B cell (primary cell): ENCODE results near the gene SH3RF1. TPM values are rescaled to one million over a fixed set of nuclear protein-coding genes. Genes with fewer than 3 reads are reported as not detected.

Source experiments
- ATAC-seq: fragments of 200-7000 bp; cut with Tn5 transposase; one replicate; pipeline ENCODE4 v1.10.0; 2021; ENCODE audit warnings: low read depth, mild to moderate bottlenecking, moderate number of reproducible peaks, moderate library complexity
- CTCF ChIA-PET: fragments of 350-600 bp; sonication (Branson Sonifier 250); formaldehyde crosslinking; loops from one replicate; lab custom pipeline; 2021; ENCODE audit warnings: antibody characterized with exemption, inconsistent platforms; lab: Charles Lee
- POLR2A ChIA-PET: fragments of 350-600 bp; sonication (Branson Sonifier 250); formaldehyde crosslinking; loops from one replicate; lab custom pipeline; 2021; ENCODE audit warnings: antibody characterized with exemption; lab: Charles Lee
- DNase-seq: peaks from one replicate; pipeline ENCODE4 v3.0.0; 2013
- H2AFZ ChIP-seq: 2 replicates; pipeline ENCODE4 v1.6.1; 2012; ENCODE audit warnings: mild to moderate bottlenecking, low read depth, low read length; ENCODE audit not compliant: insufficient read depth, poor library complexity, severe bottlenecking
- H3K27ac ChIP-seq, 2 donors: 1 replicate in 1 of 2; 2 replicates in 1 of 2; pipeline ENCODE4 v1.5.1; 2012 to 2013; ENCODE audit warnings: low read length in 2 of 2, mild to moderate bottlenecking in 2 of 2, moderate library complexity in 1 of 2
- H3K27me3 ChIP-seq, 4 experiments: fragments of 200-600 bp in 1 of 4; sonication (generic) in 1 of 4; replicated peaks in 1 of 4; 1 replicate in 2 of 4; 2 replicates in 2 of 4; pipeline versions ENCODE4 v1.6.1 to v1.7.0; 2013 to 2016; ENCODE audit warnings: low read length in 3 of 4, mild to moderate bottlenecking in 2 of 4, mixed read lengths in 1 of 4, moderate library complexity in 1 of 4; ENCODE audit not compliant: insufficient read depth in 4 of 4, control insufficient read depth in 3 of 4; ENCODE audit errors: control extremely low read depth in 1 of 4
- H3K36me3 ChIP-seq, 2 experiments: replicated peaks in 1 of 2; 1 replicate in 1 of 2; 2 replicates in 1 of 2; pipeline versions ENCODE4 v1.6.1 to v1.7.1; 2013; ENCODE audit warnings: low read length in 1 of 2; ENCODE audit not compliant: insufficient read depth in 2 of 2, control insufficient read depth in 1 of 2; ENCODE audit errors: control extremely low read depth in 1 of 2, extremely low read depth in 1 of 2
- H3K4me1 ChIP-seq, 2 donors: fragments of 200-600 bp in 1 of 2; sonication (generic) in 1 of 2; 1 replicate in 1 of 2; 2 replicates in 1 of 2; pipeline versions ENCODE4 v1.5.1 to v1.6.1; 2013 to 2017; ENCODE audit warnings: low read length in 2 of 2; ENCODE audit not compliant: control insufficient read depth in 2 of 2, insufficient read depth in 2 of 2
- H3K4me2 ChIP-seq: replicated peaks from 2 replicates; pipeline ENCODE3; 2012; ENCODE audit warnings: mild to moderate bottlenecking, low read depth, low read length; ENCODE audit not compliant: poor library complexity, severe bottlenecking
- H3K4me3 ChIP-seq, 5 experiments: fragments of 200-600 bp in 1 of 5; sonication (generic) in 1 of 5; 1 replicate in 3 of 5; 2 replicates in 2 of 5; pipeline versions ENCODE4 v1.5.1 to v1.7.0; 2011 to 2016; ENCODE audit warnings: low read length in 4 of 5, mild to moderate bottlenecking in 4 of 5, low read depth in 2 of 5, control low read depth in 1 of 5, moderate library complexity in 1 of 5; ENCODE audit not compliant: insufficient read depth in 1 of 5; ENCODE audit errors: control extremely low read depth in 1 of 5, extremely low read depth in 1 of 5
- H3K79me2 ChIP-seq: fragments of 200-600 bp; sonication (generic); one replicate; pipeline ENCODE4 v1.6.0; 2016; ENCODE audit warnings: low read length; ENCODE audit not compliant: control insufficient read depth, insufficient read depth
- H3K9ac ChIP-seq: fragments of 200-600 bp; sonication (generic); 2 replicates; pipeline ENCODE4 v1.6.1; 2017; ENCODE audit warnings: mild to moderate bottlenecking, low read length, moderate library complexity
- H3K9me3 ChIP-seq, 3 donors: one replicate each; pipeline versions ENCODE4 v1.6.1 to v1.7.1; 2013; ENCODE audit warnings: low read length in 2 of 3; ENCODE audit not compliant: control insufficient read depth in 2 of 3, insufficient read depth in 1 of 3; ENCODE audit errors: control extremely low read depth in 1 of 3
- H4K20me1 ChIP-seq: 2 replicates; pipeline ENCODE4 v1.6.0; 2012; ENCODE audit warnings: mild to moderate bottlenecking, low read length; ENCODE audit not compliant: insufficient read depth, control insufficient read depth, poor library complexity, severe bottlenecking
- H3K27ac Mint-ChIP-seq: one replicate; pipeline ENCODE4 v1.8.0; 2021; ENCODE audit warnings: mixed read lengths
- H3K27me3 Mint-ChIP-seq: one replicate; pipeline ENCODE4 v1.8.0; 2021; ENCODE audit warnings: mixed read lengths
- H3K4me1 Mint-ChIP-seq: one replicate; pipeline ENCODE4 v1.8.0; 2021; ENCODE audit warnings: mixed read lengths
- H3K4me3 Mint-ChIP-seq: one replicate; pipeline ENCODE4 v1.8.0; 2021; ENCODE audit warnings: mixed read lengths
- H3K9me3 Mint-ChIP-seq: one replicate; pipeline ENCODE4 v1.8.0; 2022; ENCODE audit warnings: mixed read lengths; ENCODE audit not compliant: insufficient read depth
- EZH2 ChIP-seq: IDR thresholded peaks from 2 replicates; pipeline ENCODE4 v1.6.1; 2012; ENCODE audit warnings: borderline replicate concordance, low read depth, mild to moderate bottlenecking, moderate library complexity, low read length; ENCODE audit not compliant: insufficient read depth, poor library complexity, severe bottlenecking
- WGBS: methylation state at CpG from one replicate; pipeline ENCODE4 v1.1.5; 2013; ENCODE audit warnings: missing lambda C conversion rate; ENCODE audit not compliant: insufficient coverage; 5-methylcytosine and 5-hydroxymethylcytosine counted together
- intact Hi-C: fragments of 100-400 bp; cut with micrococcal nuclease; formaldehyde crosslinking; loops from one replicate; pipeline ENCODE4 v1.10.0; 2022
- polyA plus RNA-seq: library from polyadenylated mRNA; depleted of rRNA; stranded (reverse); fragments of >200 nt; gene quantifications from 2 replicates; pipeline ENCODE4 v1.2.3, GENCODE V29; 2012
- total RNA-seq, 2 donors: library from RNA; stranded (reverse); fragments of 120-200 nt in 1 of 2; gene quantifications; 1 replicate in 1 of 2; 2 replicates in 1 of 2; pipeline versions ENCODE4 v1.2.3 to v1.2.4, GENCODE V29; 2013 to 2022
- TF ChIP-seq, protein P1 (sequence below): fragments of 200-600 bp; IDR thresholded peaks from one replicate; pipeline ENCODE4 v1.8.0; 2022; ENCODE audit warnings: antibody characterized with exemption, mild to moderate bottlenecking

SH3RF1 gene
- total and polyA plus RNA-seq, 2 donors (not counting 1 experiment from before 2014, with no cell fraction given) = 2.0 to 5.4 TPM

DNA sequence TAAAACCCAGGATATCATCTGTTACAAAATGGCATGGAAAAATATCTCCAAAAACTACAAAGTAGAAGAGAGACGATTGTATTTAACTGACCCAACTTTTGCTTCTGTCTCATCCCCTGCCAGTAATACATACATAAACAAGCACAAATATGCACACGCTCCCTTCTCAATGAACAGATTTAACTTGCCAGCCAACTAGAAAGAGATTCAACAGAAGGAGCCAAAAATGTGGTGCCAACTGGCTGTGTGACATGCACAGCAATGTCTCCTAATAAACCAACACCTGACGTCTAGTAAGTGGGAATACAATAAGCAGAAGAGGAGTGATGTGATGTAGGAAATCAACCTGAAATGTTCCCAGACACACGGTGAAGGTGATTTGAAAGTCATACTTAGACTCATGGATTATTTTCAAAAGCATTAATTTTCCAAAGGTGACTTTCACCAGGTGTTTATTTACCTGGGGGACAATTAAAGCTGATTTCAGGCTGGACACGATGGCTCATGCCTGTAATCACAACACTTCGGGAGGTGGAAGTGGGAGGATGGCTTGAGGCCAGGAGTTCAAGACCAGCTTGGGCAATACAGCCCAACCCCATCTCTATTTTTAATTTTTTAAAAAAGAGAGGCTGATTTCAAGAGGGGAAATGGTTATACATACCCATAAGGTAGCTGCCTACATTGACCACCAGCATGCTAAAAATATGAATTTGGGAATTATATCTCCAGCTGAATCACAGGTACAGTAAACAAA, 33.7 kb downstream of the SH3RF1 start:
- CTCF ChIA-PET = interaction anchor here (0.7 kb wide), 1 partner anchor 13 kb away, joined by 3 read pairs; no protein-coding TSS in a partner anchor
- H3K4me1 Mint-ChIP-seq = peaks cover 4% of the 10 kb centered on the region
- POLR2A ChIA-PET = no interaction called here

DNA sequence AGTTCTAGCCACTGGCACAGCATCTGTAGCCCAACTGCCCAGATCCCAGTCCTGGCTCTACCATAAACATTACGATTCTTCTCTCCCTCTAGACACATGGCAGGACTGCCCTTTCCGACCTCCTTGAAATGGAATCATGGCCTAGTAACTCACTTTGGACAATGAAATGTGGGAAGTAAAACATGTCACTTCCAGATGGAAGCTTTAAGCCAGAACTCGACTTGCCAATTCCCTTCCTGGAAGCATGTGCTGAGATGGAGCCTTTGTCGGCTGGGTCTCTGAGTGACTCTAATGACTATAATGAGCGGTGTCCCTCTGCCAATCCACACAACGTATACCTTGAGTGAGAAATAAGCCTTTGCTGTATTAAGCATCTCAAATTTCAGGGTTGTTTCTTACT, 34.7 kb downstream of the SH3RF1 start:
- no peak for ATAC-seq
- no peak overlapping the region for H3K27ac ChIP-seq
- ChIA-PET CTCF (interaction anchor here (1.1 kb wide), 1 partner anchor 34 kb away, joined by 4 read pairs; the partner anchor contains the start of gene SH3RF1), POLR2A (no interaction called here)
- no peak for DNase-seq
- no peaks in the 10 kb centered on the region for H4K20me1 ChIP-seq
- H3K4me1 ChIP-seq = no peaks in the 10 kb centered on the region
- no peaks in the 10 kb centered on the region for H3K79me2 ChIP-seq
- no peaks in the 10 kb centered on the region for H3K36me3 ChIP-seq
- H3K27me3 ChIP-seq = no peaks in the 10 kb centered on the region
- Mint-ChIP-seq H3K27ac (no peak overlapping the region), H3K4me1 (peaks cover 4% of the 10 kb centered on the region), H3K4me3 (no peak overlapping the region), H3K27me3 (no peaks in the 10 kb centered on the region), H3K9me3 (no peaks in the 10 kb centered on the region)
- no peaks in the 10 kb centered on the region for H3K9me3 ChIP-seq
- no peak overlapping the region for H3K9ac ChIP-seq
- TF ChIP-seq EZH2 = no peak
- TF ChIP-seq, protein P1, sequence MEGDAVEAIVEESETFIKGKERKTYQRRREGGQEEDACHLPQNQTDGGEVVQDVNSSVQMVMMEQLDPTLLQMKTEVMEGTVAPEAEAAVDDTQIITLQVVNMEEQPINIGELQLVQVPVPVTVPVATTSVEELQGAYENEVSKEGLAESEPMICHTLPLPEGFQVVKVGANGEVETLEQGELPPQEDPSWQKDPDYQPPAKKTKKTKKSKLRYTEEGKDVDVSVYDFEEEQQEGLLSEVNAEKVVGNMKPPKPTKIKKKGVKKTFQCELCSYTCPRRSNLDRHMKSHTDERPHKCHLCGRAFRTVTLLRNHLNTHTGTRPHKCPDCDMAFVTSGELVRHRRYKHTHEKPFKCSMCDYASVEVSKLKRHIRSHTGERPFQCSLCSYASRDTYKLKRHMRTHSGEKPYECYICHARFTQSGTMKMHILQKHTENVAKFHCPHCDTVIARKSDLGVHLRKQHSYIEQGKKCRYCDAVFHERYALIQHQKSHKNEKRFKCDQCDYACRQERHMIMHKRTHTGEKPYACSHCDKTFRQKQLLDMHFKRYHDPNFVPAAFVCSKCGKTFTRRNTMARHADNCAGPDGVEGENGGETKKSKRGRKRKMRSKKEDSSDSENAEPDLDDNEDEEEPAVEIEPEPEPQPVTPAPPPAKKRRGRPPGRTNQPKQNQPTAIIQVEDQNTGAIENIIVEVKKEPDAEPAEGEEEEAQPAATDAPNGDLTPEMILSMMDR = no peak
- H3K4me2 ChIP-seq = no peak overlapping the region
- no peak overlapping the region for H2AFZ ChIP-seq
- 100% methylated on average over 3 of the region's 6 CpGs for WGBS
- intact Hi-C loops = no loop called here
- no peak overlapping the region for H3K4me3 ChIP-seq

More for the DNA sequence above, 33.7 kb downstream of the SH3RF1 start:
- H3K4me2 ChIP-seq = no peak overlapping the region
- H3K36me3 ChIP-seq = no peaks in the 10 kb centered on the region
- H3K9me3 ChIP-seq = no peaks in the 10 kb centered on the region
- H3K27ac Mint-ChIP-seq = no peak overlapping the region
- TF ChIP-seq, protein P1 = no peak
- TF ChIP-seq EZH2 = no peak
- H3K27me3 ChIP-seq = no peaks in the 10 kb centered on the region
- no CpG with 5 or more reads among the region's 6 CpGs for WGBS
- ATAC-seq (no peak), DNase-seq (no peak)
- no peak overlapping the region for H3K4me3 Mint-ChIP-seq
- H2AFZ ChIP-seq = no peak overlapping the region
- no peaks in the 10 kb centered on the region for H3K4me1 ChIP-seq
- H3K79me2 ChIP-seq = no peaks in the 10 kb centered on the region
- no peaks in the 10 kb centered on the region for H3K9me3 Mint-ChIP-seq
- H3K27me3 Mint-ChIP-seq = no peaks in the 10 kb centered on the region
- no peak overlapping the region for H3K27ac ChIP-seq
- intact Hi-C loops = no loop called here
- no peak overlapping the region for H3K4me3 ChIP-seq
- H3K9ac ChIP-seq = no peak overlapping the region
- no peaks in the 10 kb centered on the region for H4K20me1 ChIP-seq
